GM12801 (cell line): ENCODE results near the gene TBC1D9B.

Source experiments
- CTCF ChIP-seq: IDR thresholded peaks from one replicate; pipeline ENCODE4 v1.5.1; 2011; ENCODE audit warnings: control low read depth; ENCODE audit not compliant: insufficient read length; ENCODE audit errors: extremely low read depth

The TBC1D9B gene

DNA sequence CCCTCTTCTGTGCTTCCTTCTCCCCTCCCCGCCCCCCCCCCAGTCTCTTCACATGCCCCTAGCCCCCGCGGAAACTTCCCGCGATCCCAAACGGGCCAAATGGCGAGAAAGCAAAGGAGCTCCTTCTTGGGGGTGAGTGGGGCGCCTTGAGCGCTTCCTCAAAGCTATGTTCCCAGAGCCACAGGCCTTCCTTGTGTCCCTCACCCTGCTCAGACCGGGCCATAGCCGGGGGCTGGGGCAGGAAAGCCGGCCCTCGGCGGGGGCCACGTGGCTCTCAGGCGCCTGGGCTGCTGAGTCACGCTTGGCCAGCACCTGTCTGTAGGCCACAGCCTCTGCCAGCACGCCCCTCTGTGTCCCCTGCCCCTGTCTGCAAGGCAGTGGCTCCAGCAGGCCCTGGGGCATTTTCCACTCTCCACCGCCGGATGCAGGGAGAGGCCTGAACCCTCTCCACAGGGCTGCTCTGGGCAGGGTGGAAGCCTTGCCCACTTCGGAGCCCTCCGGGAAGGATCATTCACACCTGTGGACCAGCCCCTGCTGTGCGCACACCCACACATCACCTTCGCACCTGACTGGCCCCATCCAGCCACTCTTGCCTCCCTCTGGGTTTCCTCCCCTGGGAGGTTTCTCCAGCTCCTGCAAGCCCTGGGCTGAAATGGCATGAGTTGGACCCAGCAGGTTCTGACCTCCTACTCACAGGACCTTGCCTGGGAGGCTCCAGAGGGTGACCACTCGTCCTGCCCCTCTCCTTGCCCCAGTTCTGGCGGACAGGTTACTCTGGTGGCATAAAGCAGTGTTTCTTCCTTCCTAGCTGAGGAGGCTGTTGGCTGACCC lies 88.2 kb downstream of the TBC1D9B start:
- TF ChIP-seq CTCF, result no peak

GRCh38 chr5:179818746-179819295 lies 88.9 kb downstream of the TBC1D9B start:
- no peak for TF ChIP-seq CTCF

- no peak for TF ChIP-seq CTCF
Observed at GRCh38 chr5:179817890-179818745, 89.6 kb downstream of the TBC1D9B start.

DNA sequence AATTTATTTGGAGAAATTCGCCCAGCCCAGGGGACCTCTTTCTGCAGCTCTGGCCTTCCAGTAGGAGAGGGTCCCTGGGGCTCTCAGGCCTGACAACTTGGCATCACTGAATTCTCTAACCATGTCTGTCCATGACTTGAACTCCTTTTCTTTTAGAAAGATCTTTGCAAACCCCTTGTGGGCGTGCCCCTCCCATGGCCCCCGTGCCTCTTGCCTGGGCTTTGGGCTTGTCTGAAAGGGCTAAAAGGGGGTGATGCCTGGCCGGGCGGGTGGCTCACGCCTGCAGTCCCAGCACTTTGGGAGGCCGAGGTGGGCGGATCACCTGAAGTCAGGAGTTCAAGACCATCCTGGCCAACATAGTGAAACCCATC lies 90.2 kb downstream of the TBC1D9B start:
- no peak for TF ChIP-seq CTCF

DNA sequence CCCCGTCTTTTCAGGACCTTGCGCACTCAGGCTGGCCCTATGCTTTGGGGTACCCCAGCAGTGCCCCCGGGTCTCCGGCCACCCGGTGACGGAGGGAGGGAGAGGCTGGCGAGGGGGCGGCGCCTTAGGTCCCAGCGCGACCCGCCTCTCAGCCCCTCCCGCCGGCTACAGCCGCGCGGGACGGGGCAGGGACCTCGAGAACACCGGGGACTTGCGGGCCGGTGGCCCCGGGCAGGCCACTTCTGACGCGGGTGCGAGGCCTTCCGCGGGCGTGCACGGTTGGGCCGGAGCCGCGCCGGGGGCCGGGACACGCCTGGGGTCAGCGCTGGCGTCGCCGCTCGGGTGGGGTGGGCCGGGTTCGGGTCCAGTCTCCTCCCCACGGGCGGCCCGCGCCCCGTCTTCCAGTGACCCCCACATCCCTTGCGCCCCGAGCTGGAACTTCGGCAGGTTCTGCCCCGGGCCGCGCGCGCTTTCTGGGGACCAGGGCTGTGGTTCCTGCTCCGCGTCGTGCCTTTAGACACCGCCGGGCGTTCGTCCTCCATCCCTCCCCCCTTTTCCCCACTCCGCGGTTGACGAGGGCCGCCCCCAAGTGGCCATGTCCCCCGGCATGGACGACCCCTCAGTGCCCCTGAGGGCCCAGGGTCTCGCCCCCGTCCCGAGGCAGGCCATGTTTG lies 90.8 kb downstream of the TBC1D9B start:
- no peak for TF ChIP-seq CTCF

DNA sequence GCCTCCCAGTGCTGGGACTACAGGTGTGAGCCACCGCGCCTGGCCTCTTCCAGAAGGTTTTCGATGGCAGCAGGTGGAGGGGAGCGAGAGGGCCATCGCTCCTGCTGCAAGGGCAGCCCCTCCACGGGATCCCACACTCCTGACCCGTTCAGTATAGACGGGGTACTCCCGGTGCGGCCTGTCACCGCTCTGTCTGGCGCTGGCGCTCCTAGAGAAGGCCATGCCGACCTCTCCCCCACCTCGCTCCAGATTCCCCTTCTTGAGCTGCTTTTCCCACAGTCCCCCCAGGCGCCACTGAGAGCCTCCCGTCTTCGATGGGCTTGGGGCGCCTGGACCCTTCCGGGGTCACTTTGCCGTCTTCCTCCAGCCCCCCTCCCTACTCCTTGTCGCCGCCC lies 91.3 kb downstream of the TBC1D9B start:
- no peak for TF ChIP-seq CTCF
